ENCODE data around the gene CALR.

- TF ChIP-seq POU6F1 (CRISPR knock-in tag; IDR thresholded peaks at IDR 0.05; ENCODE audit: borderline replicate concordance, low read depth) (no peak), ISL1 (CRISPR knock-in tag; IDR thresholded peaks at IDR 0.05) (no peak), CSDC2 (CRISPR knock-in tag; IDR thresholded peaks at IDR 0.05) (no peak), PATZ1 (CRISPR knock-in tag; IDR thresholded peaks at IDR 0.05; ENCODE audit: borderline replicate concordance) (no peak), TOX (CRISPR knock-in tag; IDR thresholded peaks at IDR 0.05; ENCODE audit: borderline replicate concordance) (no peak), ARNTL (CRISPR knock-in tag; IDR thresholded peaks at IDR 0.05; ENCODE audit: borderline replicate concordance, low read depth) (no peak), GLIS3 (CRISPR knock-in tag; IDR thresholded peaks at IDR 0.05) (no peak), ZFP30 (CRISPR knock-in tag; IDR thresholded peaks at IDR 0.05) (no peak), ZC3H10 (CRISPR knock-in tag; IDR thresholded peaks at IDR 0.05) (no peak), PPARA (CRISPR knock-in tag; IDR thresholded peaks at IDR 0.05; ENCODE audit: borderline replicate concordance) (no peak), OSR1 (CRISPR knock-in tag; IDR thresholded peaks at IDR 0.05) (no peak), ZNF70 (CRISPR knock-in tag; IDR thresholded peaks at IDR 0.05) (no peak)
- TF ChIP-seq, protein P1, sequence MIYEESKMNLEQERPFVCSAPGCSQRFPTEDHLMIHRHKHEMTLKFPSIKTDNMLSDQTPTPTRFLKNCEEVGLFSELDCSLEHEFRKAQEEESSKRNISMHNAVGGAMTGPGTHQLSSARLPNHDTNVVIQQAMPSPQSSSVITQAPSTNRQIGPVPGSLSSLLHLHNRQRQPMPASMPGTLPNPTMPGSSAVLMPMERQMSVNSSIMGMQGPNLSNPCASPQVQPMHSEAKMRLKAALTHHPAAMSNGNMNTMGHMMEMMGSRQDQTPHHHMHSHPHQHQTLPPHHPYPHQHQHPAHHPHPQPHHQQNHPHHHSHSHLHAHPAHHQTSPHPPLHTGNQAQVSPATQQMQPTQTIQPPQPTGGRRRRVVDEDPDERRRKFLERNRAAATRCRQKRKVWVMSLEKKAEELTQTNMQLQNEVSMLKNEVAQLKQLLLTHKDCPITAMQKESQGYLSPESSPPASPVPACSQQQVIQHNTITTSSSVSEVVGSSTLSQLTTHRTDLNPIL (CRISPR knock-in tag; IDR thresholded peaks at IDR 0.05; ENCODE audit: low read depth) = no peak
These were observed 36.9 kb downstream of the CALR start for GRCh38 chr19:12975221-12975741.
